ENCODE data around the gene PRKCSH.
A peak's percentile ranks its signal among the peaks of the same experiment; 100 is the strongest.
"Not testable (repeated sequence)": the region's sequence is repeated elsewhere in the genome, so short reads cannot be mapped to it uniquely, and the experiment has no call there.

The PRKCSH gene

GRCh38 chr19:11435057-11435832 is at the start of gene PRKCSH, which contains the start of gene ODAD3:
Gene PRKCSH, plus strand, starts transcription at chr19:11435635. Its CDS starts 483 bp downstream, at chr19:11436118.
Gene ODAD3, minus strand, starts transcription at chr19:11435121. Its CDS starts 105 bp downstream, at chr19:11435016.
- peak; percentile 99 for DNase-seq

DNA sequence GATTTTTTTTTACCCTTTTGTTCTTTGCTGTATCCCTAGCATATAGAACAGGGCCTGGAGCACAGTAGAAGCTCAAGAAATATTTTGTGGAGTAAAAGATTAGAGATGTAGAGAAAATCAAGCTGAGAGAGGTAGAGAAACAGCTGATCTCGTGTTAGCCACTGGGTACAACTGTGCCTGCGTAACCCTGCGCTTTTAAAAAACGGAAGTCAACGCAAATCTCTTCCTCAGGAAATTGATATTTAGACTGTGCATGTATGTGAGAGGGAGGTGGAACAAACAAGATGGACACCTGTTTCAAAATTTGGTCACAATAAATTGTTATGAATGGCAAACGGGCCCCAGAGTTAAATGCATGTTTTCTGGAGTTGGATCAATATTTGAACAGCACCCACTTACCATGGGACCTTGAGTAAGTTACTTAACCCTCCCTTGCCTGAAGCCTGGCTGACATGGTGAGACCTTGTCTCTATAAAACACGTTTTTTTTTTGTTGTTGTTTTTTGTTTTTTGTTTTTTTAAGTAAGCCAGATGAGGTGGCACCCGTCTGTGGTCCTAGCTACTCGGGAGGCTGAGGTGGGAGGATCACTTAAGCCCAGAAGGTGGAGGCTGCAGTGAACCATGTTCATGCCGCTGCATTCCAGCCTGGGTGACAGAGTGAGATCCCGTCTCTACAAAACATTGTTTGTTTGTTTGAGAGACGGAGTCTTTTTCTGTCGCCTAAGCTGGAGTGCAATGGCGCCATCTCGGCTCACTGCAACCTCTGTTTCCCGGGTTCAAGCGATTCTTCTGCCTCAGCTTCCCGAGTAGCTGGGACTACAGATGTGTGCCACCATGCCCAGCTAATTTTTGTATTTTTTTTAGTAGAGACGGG is 48.0 kb upstream of the PRKCSH start:
- no peak for DNase-seq

DNA sequence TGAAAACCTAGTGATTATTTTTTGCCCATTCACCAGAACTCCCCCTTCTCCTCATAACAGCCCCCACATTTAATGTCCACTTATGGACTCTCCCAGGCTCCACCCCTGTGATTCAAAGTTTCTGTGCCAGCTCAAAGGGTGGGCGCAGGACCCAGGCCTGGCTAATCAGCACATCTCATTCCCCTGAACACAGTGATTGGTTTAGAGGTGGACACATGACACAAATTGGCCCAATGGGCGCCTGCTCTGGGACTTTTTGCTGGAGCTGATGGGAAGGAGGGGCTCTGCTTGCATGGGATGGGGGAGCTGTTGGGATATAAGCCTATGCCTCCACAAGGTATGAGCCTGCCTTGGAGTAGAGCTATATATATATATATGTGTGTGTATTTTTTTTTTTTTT is 45.1 kb upstream of the PRKCSH start:
- no peak for DNase-seq

DNA sequence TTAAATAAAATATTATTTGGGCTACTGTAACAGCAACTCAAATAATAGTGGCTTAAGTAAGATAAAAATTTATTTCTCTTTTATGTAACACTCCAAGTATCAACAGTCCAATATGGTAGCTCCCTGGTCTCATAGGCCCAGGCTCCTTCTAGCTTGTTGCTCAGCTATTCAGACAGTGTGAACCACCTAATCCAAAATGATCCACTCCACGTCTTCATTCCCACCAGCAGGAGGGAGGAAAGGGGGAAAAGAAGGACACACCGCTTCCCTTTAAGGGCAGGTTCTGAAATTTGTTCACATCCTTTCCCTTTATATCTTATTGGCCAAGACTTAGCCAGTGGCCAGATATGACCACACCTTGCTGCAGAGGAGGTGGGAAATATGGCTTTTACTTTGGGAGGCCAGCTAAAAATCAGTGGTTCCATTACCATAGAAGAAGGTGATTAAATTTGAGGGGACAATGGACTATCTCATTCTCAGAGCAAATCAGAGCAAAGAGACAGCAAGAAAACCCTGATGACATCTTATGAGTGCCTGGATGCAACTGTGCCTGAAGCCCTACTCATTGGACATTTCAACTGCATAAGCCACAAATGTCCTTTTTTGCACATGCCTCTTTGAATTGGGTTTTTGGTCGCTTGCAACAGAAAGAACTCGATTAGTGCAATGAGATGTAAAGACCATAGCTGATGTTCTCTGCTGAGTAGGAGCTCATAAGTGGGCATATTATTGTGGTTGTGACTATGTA is 44.3 kb upstream of the PRKCSH start:
- DNase-seq = no peak

DNA sequence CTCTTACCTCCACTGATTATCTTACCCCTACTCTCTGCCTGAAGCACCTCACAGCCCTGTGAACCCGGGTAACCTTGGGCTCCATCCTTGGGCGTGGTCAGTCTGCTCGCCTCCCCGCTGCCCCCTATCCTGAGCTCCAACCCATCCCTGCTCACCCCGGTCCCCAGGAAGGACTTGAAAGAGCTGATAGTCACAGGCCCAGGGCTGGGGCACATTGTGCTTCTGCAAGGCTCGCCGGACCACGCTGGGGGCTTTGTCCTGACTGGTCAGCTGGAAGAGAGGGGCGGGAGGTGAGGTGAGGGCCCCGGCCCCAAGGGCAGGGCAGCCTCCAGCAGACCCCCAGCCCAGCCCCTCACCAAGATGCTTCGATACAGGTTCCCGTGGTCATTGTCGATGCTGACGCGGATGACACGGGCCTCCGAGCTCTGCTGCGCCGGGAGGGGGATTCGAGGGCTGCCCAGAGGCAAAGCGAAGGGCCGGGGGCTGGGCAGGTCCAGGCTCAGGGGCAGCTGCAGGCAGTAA is 38.3 kb upstream of the PRKCSH start:
- DNase-seq = no peak

GRCh38 chr19:11399667-11400066 is 35.8 kb upstream of the PRKCSH start:
- no peak for DNase-seq

DNA sequence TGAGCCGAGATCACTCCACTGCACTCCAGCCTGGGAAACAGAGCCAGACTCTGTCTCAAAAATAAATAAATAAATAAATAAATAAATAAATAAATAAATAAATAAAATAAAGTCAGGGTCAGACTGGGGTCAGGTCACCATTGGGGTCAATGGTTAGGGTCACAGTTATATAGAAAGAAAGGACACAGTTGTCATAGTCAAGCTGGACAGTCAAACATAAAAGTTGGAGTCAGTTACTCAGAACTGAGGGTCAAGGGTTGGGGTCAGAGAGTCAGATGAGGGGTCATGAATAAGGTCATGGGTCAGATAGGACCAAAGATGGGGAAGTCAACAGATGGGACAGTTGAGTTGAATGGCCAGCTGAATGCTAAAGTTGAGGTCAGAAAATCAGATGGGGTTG is 34.6 kb upstream of the PRKCSH start:
- no peak for DNase-seq

DNA sequence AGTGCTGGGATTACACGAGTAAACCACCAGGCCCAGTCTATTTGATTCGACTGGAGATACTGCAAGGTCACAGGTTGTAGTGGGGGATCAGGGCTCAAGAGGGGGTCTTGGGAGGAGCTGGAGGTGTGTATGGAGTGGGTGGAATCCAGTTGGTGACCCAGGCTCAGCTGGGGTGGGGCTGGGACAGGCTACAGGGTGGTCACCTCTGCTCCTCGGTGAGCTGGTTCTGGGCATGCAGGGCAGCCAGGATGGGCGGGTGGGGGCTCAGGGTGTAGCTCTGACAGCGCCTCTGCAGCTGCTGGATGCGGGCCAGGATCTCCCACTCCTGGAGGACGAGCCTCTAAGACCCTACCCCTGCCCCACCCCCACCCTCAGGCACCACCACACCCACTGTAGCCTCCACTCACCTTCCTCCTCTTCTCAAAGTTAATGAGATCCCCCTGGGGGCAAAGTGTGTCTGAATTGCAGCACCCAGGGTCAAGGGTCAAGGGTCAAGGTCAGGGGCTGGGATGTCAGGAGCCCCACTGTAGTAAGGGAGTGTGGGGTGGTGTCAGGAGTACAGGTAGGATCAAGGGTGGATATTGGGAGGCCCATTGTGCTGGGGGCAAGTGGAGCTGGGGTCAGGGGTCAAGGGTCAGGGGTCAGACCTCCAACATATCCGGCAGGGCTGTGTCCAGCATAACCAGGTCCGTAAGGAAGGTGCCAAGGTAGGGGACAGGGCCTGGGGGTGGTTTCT is 33.5 kb upstream of the PRKCSH start:
- DNase-seq = no peak

- no peak for DNase-seq
These were observed 30.7 kb upstream of the PRKCSH start for GRCh38 chr19:11404588-11405222.

DNA sequence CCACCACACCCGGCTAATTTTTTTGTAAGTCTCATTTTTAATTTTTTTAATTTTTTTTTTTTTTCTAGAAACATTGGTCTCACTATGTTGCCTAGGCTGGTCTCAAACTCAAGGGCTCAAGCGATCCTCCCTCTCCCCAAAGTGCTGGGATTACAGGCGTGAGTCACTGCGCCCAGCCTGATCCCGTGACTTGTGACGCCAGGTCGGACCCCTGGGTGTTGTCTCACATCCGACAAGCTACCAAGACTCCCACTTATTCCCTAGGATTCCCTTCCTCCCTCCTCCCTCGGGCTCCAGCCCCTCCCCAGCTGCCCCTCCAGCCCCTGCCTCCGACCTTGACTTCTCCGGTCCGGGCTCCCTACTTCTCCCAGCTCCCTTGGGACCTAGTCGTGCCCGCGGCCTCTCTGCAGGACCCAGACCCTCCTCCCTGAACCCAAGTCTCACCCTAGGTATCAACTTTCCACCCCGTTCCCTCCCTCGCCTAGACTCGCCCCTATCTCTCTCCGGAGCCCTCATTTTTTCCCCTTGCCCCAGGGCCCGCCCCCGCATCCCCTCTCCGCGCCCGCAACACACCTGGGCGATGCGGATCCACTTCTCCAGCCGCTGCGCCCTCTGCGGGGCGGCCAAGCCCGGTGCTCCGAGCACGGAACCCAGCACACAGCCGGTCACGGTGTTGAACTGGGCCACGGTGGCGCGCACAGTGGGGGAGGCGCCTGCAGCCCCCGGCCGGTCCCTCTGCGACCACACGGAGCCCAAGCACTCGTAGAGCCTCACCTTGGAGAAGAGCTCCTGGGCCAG is 29.4 kb upstream of the PRKCSH start:
- no peak for DNase-seq

DNA sequence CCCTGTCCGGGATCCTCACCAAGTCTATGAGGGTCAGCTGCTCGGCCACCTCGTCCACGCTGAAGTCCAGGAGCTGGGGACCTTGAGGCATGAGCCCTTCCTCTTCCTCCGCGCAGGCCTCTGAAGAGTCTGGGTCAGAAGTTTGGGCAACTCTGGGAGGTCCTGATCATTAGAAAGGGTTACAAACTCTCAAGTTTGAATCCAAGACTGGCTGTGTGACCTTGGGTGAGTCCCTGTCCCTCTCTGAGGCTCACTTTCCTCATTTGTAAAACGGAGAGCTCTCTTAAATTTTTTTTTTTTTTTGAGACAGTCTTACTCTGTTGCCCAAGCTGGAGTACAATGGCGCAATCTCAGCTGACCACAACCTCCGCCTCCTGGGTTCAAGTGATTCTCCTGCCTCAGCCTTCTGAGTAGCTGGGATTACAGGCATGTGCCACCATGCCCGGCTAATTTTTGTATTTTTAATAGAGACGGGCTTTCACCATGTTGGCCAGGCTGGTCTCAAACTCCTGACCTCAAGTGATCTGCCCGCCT is 28.7 kb upstream of the PRKCSH start:
- DNase-seq = not testable (repeated sequence)

DNA sequence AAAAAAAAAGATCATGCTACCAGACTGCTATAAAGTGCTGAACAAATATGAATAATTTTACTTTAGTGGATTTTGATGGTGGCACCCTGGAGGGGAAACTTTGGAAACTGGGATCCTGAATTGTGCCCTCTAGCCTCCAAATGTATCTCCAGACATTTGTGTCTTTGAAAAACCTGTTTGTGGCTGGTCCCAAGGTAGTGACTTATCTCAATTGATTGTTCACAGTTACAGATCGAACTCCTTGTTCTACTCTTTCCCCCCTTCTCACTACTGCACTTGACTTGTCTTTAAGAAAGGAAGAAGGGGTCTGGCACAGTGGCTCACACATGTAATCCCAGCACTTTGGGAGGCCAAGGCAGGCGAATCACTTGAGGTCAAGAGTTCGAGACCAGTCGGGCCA is 26.8 kb upstream of the PRKCSH start:
- no peak for DNase-seq

DNA sequence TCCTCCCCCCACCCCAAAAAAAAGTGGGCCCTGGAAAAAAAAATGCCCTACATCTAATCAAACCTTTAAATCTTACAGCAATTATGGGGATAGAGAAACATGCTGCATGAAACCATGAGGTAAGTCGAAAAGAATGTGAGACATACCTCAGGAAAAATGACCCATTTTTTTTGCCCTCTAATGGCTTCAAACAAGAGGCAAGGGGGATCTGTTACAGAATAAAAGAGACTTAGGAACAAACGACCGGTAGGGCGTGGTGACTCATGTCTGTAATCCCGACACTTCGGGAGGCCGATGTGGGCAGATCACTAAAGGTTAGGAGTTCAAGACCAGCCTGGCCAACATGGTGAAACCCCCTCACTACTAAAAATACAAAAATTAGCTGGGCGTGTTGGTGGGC is 24.8 kb upstream of the PRKCSH start:
- no peak for DNase-seq

DNA sequence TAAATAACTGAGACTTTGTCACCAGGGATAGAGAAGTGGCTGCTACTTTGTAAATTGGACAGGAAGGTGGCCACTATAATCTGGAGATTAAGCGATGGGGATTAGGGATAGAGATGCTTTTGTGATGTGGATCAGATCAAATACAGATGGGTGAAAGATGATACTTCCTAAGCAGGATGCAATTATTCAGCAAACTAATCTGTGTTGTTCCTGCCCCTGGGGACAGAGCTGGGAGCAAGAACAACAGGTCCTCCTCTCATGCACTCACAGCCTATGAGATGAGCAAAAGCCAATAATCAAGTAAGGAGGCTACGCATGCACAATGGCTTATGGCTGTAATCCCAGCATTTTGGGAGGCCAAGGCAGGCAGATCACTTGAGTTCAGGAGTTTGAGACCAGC is 20.9 kb upstream of the PRKCSH start:
- no peak for DNase-seq

DNA sequence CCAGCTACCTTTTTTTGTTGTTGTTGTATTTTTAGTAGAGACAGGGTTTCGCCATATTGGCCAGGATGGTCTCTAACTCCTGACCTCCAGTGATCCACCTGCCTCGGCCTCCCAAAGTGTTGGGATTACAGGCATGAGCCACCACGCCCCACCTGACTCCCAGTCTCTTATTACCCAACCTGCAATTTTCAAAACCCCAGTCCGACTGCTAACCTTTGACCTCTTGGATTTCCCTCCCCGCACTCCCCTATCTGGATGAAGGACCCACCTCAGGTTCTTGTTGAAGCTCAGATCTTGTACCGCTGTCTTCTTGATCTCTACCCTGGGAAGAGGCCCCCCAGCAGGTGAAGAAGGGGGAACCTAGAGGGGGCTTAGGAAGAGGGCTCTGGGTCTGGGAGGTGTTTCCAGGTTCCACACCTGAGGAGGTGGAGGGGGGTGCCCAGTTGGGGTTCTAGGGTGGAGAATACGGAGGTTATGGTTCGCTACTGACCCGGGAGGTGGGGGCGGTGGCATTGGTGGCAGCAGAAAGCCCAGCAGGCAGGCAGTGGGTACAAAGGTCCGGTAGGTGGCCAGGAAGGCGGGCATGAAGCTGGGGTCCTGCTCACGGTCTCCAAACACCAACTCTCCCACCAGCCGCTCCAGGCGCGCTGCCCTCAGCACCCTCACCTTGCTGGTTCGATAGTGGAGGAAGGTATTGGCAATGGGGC is 18.9 kb upstream of the PRKCSH start:
- DNase-seq = no peak

DNA sequence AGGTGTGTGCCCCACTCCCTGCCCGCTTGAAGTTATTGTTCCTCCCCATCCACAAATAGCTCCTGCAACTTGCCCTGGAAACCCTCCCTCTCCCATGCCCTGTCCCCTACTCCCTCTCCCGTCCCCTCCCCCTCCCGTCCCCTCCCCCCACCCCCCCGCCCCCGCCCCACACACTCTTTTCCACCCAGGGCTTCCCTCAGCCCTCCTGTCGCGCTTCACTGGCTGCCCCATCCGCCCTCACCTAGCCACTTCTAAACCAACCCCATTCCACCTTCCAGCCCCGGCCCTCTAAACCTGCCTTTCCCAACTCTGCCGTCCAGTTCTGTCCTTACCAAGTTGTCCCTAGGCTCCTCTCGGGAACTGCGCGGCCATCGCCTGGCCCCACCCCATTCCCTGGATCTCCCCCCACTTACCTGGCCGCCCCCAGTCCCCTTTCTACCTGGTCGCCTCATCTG is 17.3 kb upstream of the PRKCSH start:
- no peak for DNase-seq

GRCh38 chr19:11418549-11419506 is 16.6 kb upstream of the PRKCSH start, which contains the start of gene RGL3:
Gene RGL3, minus strand, starts transcription at chr19:11419314. Its CDS starts 36 bp downstream, at chr19:11419278.
- DNase-seq = no peak

Measured in GDM1 (cell line).